ENCODE data around the gene ESR1. TPM values are rescaled to one million over a fixed set of nuclear protein-coding genes. Genes with fewer than 3 reads are reported as not detected.

ESR1 gene
- total and polyA plus RNA-seq, 2 donors (not counting 1 experiment from before 2014, with no cell fraction given) = 0.06 to 0.50 TPM

DNA sequence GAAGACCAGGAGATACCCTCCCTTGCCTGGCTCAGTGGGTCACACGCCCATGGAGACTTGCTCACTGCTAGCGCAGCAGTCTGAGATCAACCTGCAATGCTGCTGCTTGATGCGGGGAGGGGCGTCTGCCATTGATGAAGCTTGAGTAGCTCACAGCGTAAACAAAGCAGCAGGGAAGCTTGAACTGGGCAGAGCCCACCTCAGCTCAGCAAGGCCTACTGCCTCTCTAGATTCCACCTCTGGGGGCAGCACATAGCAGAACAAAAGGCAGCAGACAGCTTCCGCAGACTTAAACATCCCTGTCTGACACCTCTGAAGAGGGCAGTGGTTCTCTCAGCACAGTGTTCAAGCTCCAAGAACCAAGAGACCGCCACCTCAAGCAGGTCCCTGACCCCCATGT lies 271.3 kb downstream of the ESR1 start:
- no peak overlapping the region for H3K27ac ChIP-seq (ENCODE audit: insufficient read depth, low read length)
- no peaks in the 10 kb centered on the region for H3K9me3 ChIP-seq (ENCODE audit: control insufficient read depth, insufficient read depth, low read depth, low read length)
- no peak overlapping the region for H3K4me3 ChIP-seq (replicated peaks in 1 of 4; ENCODE audit: control extremely low read depth in 1 of 4, insufficient read depth in 1 of 4, low read depth in 3 of 4, low read length in 4 of 4)
- H3K4me2 ChIP-seq (ENCODE audit: extremely low read depth, insufficient read depth, low read length) = no peak overlapping the region
- H4K20me1 ChIP-seq (ENCODE audit: control insufficient read depth, extremely low read depth, insufficient read depth, low read length) = no peaks in the 10 kb centered on the region
- H3K4me1 ChIP-seq (ENCODE audit: control insufficient read depth, extremely low read depth, insufficient read depth, low read length) = no peaks in the 10 kb centered on the region
- H3K36me3 ChIP-seq (ENCODE audit: control insufficient read depth, insufficient read depth, low read length) = no peaks in the 10 kb centered on the region
- no peak overlapping the region for H3K9ac ChIP-seq (ENCODE audit: insufficient read depth, low read length)
- no peak for DNase-seq (ENCODE audit: low read depth in 2 of 2)
- no peaks in the 10 kb centered on the region for H3K27me3 ChIP-seq (ENCODE audit: control insufficient read depth, insufficient read depth, low read length)
- H3K79me2 ChIP-seq (ENCODE audit: control insufficient read depth, insufficient read depth, low read length) = no peaks in the 10 kb centered on the region
- H2AFZ ChIP-seq (ENCODE audit: low read length) = no peak overlapping the region
- TF ChIP-seq, protein P1, sequence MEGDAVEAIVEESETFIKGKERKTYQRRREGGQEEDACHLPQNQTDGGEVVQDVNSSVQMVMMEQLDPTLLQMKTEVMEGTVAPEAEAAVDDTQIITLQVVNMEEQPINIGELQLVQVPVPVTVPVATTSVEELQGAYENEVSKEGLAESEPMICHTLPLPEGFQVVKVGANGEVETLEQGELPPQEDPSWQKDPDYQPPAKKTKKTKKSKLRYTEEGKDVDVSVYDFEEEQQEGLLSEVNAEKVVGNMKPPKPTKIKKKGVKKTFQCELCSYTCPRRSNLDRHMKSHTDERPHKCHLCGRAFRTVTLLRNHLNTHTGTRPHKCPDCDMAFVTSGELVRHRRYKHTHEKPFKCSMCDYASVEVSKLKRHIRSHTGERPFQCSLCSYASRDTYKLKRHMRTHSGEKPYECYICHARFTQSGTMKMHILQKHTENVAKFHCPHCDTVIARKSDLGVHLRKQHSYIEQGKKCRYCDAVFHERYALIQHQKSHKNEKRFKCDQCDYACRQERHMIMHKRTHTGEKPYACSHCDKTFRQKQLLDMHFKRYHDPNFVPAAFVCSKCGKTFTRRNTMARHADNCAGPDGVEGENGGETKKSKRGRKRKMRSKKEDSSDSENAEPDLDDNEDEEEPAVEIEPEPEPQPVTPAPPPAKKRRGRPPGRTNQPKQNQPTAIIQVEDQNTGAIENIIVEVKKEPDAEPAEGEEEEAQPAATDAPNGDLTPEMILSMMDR (conservative IDR thresholded peaks at IDR 0.05 in 1 of 2, IDR thresholded peaks at IDR 0.05 in 1 of 2; ENCODE audit: low read depth in 1 of 2, low read length in 2 of 2) = no peak
- TF ChIP-seq EZH2 (IDR thresholded peaks at IDR 0.05; ENCODE audit: low read length, missing control alignments) = no peak

- Histone ChIP-seq H2AFZ (ENCODE audit: low read length) (no peak overlapping the region), H3K36me3 (ENCODE audit: control insufficient read depth, insufficient read depth, low read length) (no peaks in the 10 kb centered on the region), H3K9me3 (ENCODE audit: control insufficient read depth, insufficient read depth, low read depth, low read length) (no peaks in the 10 kb centered on the region), H3K4me1 (ENCODE audit: control insufficient read depth, extremely low read depth, insufficient read depth, low read length) (no peaks in the 10 kb centered on the region), H3K27me3 (ENCODE audit: control insufficient read depth, insufficient read depth, low read length) (no peaks in the 10 kb centered on the region), H3K4me2 (ENCODE audit: extremely low read depth, insufficient read depth, low read length) (no peak overlapping the region), H3K79me2 (ENCODE audit: control insufficient read depth, insufficient read depth, low read length) (no peaks in the 10 kb centered on the region), H3K9ac (ENCODE audit: insufficient read depth, low read length) (no peak overlapping the region), H4K20me1 (ENCODE audit: control insufficient read depth, extremely low read depth, insufficient read depth, low read length) (no peaks in the 10 kb centered on the region), H3K4me3 (replicated peaks in 1 of 4; ENCODE audit: control extremely low read depth in 1 of 4, insufficient read depth in 1 of 4, low read depth in 3 of 4, low read length in 4 of 4) (no peak overlapping the region), H3K27ac (ENCODE audit: insufficient read depth, low read length) (no peak overlapping the region)
- DNase-seq (ENCODE audit: low read depth in 2 of 2) = peak in 1 of 2 donors; percentile 53
- TF ChIP-seq, protein P1 (conservative IDR thresholded peaks at IDR 0.05 in 1 of 2, IDR thresholded peaks at IDR 0.05 in 1 of 2; ENCODE audit: low read depth in 1 of 2, low read length in 2 of 2) = no peak
- TF ChIP-seq EZH2 (IDR thresholded peaks at IDR 0.05; ENCODE audit: low read length, missing control alignments) = no peak
Observed at GRCh38 chr6:152085451-152085921, 278.0 kb downstream of the ESR1 start.

DNA sequence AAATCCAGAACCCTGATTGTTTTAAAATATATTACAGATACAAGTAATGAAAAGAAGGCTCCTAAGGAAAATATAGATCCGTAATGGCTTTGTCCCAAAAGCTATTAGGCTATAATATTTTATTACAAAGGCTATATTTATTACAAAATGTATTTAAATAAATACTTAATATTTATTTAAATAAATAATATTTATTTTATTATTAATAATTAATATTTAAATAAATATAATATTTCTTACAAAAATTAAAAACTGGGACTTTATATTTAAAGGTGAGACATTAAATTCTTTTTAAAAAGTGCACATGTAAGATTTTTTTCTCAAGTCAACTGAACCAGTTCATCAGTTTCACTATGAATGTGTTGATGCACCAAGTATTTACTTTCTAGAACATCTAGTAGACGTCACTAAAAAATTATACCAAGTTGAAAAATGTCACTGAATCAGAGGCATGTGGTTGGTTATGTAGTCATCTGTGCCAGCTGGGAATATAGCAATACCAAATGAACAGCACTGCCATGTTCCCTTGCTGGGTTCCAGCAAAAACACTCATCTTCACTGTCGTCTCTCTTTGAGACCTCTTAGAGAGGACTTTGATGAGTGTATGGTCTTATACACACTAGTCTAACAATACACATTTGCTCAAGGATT lies 278.9 kb downstream of the ESR1 start:
- Histone ChIP-seq H4K20me1 (ENCODE audit: control insufficient read depth, extremely low read depth, insufficient read depth, low read length) (no peaks in the 10 kb centered on the region), H3K27me3 (ENCODE audit: control insufficient read depth, insufficient read depth, low read length) (no peaks in the 10 kb centered on the region), H3K27ac (ENCODE audit: insufficient read depth, low read length) (no peak overlapping the region), H3K36me3 (ENCODE audit: control insufficient read depth, insufficient read depth, low read length) (no peaks in the 10 kb centered on the region), H2AFZ (ENCODE audit: low read length) (no peak overlapping the region), H3K79me2 (ENCODE audit: control insufficient read depth, insufficient read depth, low read length) (no peaks in the 10 kb centered on the region), H3K9ac (ENCODE audit: insufficient read depth, low read length) (no peak overlapping the region), H3K4me1 (ENCODE audit: control insufficient read depth, extremely low read depth, insufficient read depth, low read length) (no peaks in the 10 kb centered on the region), H3K4me2 (ENCODE audit: extremely low read depth, insufficient read depth, low read length) (no peak overlapping the region), H3K4me3 (replicated peaks in 1 of 4; ENCODE audit: control extremely low read depth in 1 of 4, insufficient read depth in 1 of 4, low read depth in 3 of 4, low read length in 4 of 4) (no peak overlapping the region), H3K9me3 (ENCODE audit: control insufficient read depth, insufficient read depth, low read depth, low read length) (no peaks in the 10 kb centered on the region)
- TF ChIP-seq EZH2 (IDR thresholded peaks at IDR 0.05; ENCODE audit: low read length, missing control alignments) = no peak
- TF ChIP-seq, protein P1 (conservative IDR thresholded peaks at IDR 0.05 in 1 of 2, IDR thresholded peaks at IDR 0.05 in 1 of 2; ENCODE audit: low read depth in 1 of 2, low read length in 2 of 2) = no peak
- DNase-seq (ENCODE audit: low read depth in 2 of 2) = no peak

Measured in fibroblast of lung (primary cell).